ENCODE data around the gene PNPLA7. TPM values are rescaled to one million over a fixed set of nuclear protein-coding genes. Genes with fewer than 3 reads are reported as not detected.

PNPLA7 gene
- total and polyA plus RNA-seq, 5 donors: 5.5 to 13.0 (median 7.6) TPM

DNA sequence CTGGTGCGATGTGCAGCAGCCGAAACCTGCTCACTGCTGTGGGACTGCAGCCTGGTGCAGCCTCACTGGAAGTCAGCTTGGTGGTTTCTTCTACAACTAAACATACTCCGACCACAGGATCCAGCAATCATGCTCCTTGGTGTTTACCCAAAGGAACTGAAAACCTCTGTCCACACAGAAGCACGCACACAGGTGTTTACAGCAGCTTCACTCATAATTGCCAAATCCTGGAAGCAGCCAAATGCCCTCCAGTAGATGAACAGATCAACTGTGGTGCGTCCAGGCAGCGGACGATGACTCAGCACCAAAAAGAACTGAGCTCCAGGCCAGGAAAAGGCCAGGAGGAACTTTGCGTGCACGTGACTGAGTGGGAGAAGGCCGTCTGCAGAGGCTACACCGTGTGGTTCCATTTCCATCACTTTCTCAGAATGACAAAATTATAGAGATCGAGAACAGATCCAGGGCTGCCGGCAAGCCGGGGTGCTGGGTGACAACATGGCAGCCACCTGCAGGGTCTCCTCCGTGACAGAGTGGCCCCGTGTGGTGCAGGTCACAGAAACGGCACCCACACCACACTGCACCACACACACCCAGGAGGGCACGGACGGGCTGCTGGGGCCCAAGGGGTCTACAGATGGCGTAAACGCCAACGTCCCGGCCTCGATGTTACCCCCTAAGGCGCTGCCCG is 68.0 kb downstream of the PNPLA7 start:
- ATAC-seq: peak; percentile 45 to 49
- WGBS: 72% methylated on average over 26 of the region's 26 CpGs
- intact Hi-C loops (cut with DNase I): no loop called here
- no peak overlapping the region for H3K27ac ChIP-seq (ENCODE audit: low read length)
- H3K4me1 ChIP-seq (ENCODE audit: control insufficient read depth, insufficient read depth, low read length): no peaks in the 10 kb centered on the region
- peak in 2 of 3 donors; percentile 58 to 71 for DNase-seq
- H3K4me3 ChIP-seq (ENCODE audit: low read length): no peak overlapping the region
- H3K27me3 ChIP-seq (ENCODE audit: control insufficient read depth, insufficient read depth): no peaks in the 10 kb centered on the region
- no peaks in the 10 kb centered on the region for H3K9me3 ChIP-seq (ENCODE audit: control insufficient read depth, low read length)

DNA sequence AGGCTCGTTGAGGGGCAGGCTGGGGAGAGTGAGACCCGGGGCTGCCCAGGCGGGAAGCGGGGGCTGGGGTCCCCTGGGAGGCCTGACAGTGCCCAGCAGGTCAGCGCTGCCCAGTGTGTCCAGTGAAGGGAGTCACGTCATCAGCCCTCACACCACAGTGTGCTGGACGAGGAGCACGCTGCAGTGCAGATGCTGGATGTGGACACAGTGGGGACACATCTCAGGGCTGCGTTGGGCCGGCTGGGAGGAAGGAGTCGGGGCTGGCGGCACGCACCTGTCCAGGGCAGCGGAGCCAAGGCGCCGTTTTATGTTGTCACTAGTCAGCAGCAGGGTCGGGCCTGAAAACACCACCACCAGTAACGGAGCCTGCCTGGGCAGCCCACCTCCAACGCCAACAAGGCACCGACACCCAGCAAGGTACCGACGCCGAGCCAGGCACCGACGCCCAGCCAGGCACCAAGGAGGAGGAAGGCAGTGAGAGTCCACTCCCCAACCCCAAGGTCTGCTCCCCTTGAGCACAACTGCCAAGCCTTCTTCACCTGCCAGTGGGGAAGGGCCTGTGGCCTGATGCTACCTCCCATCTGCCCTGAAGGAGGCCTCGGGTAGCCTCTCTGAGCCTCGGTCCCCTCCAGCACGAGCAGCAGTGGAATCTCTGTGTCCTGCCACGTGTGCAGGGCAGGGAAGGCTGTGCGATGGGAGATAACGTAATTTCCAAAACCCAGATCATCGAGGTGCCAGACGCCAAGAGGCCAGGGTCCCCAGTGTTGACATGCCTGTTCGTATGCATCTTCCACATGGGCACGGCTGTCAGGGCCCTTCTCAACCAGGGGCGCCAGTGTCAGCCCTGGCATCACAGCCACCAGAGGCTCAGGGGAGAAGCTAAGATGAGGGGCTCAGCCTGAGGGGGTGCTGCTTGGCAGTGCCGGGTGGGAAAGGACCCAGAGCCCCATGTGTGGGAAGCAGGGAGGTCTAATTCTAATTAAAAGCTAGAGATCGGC is 69.2 kb downstream of the PNPLA7 start:
- DNase-seq: peak in 1 of 3 donors; percentile 32
- intact Hi-C loops (cut with DNase I): no loop called here
- 93% methylated on average over 38 of the region's 38 CpGs for WGBS
- no peak overlapping the region for H3K27ac ChIP-seq (ENCODE audit: low read length)
- no peak overlapping the region for H3K4me3 ChIP-seq (ENCODE audit: low read length)
- no peaks in the 10 kb centered on the region for H3K9me3 ChIP-seq (ENCODE audit: control insufficient read depth, low read length)
- no peak for ATAC-seq
- H3K4me1 ChIP-seq (ENCODE audit: control insufficient read depth, insufficient read depth, low read length): no peaks in the 10 kb centered on the region
- H3K27me3 ChIP-seq (ENCODE audit: control insufficient read depth, insufficient read depth): no peaks in the 10 kb centered on the region

DNA sequence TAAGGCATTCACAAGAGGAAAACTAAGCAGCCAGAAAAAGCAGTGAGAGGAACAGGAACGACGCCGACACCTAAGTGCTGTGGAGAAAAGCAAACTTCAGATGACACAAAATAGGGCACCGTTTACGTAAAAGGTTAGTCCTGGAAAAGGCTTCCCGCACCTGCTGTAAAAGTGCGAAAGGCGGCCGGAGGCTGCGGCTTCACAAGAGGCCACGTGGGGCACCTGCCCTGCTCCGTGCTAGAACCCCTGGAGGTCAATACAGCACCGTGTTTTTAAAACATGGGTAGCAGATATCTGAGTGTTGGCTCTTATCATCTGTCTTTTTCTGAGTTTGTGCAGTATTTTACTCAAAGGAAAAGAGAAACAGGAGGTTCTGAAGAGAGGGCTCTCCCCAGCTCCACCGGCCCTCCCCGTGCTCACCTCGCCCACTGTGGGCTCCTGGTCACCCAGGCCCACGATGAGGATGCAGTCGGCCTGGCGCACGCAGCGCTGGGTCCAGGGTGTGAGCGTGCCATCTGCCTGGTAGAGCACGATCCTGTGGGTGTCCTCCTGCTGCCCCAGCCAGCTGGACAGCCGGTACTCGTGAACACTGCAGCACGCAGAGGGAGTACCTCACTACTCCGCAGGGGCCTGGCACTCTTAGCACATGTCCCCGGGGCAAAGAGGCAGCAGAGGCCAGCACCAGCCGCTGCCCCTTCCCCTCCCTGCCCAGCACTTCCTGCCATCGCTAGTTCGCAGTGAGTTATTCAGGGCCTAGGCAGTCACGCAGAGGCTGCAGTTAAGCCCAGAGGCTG is 70.1 kb downstream of the PNPLA7 start:
- ATAC-seq (no peak), DNase-seq (peak in 1 of 3 donors; percentile 39)
- Histone ChIP-seq H3K4me1 (ENCODE audit: control insufficient read depth, insufficient read depth, low read length) (no peaks in the 10 kb centered on the region), H3K9me3 (ENCODE audit: control insufficient read depth, low read length) (no peaks in the 10 kb centered on the region), H3K27ac (ENCODE audit: low read length) (no peak overlapping the region), H3K27me3 (ENCODE audit: control insufficient read depth, insufficient read depth) (no peaks in the 10 kb centered on the region), H3K4me3 (ENCODE audit: low read length) (no peak overlapping the region)
- 84% methylated on average over 32 of the region's 32 CpGs for WGBS
- intact Hi-C loops (cut with DNase I): no loop called here

DNA sequence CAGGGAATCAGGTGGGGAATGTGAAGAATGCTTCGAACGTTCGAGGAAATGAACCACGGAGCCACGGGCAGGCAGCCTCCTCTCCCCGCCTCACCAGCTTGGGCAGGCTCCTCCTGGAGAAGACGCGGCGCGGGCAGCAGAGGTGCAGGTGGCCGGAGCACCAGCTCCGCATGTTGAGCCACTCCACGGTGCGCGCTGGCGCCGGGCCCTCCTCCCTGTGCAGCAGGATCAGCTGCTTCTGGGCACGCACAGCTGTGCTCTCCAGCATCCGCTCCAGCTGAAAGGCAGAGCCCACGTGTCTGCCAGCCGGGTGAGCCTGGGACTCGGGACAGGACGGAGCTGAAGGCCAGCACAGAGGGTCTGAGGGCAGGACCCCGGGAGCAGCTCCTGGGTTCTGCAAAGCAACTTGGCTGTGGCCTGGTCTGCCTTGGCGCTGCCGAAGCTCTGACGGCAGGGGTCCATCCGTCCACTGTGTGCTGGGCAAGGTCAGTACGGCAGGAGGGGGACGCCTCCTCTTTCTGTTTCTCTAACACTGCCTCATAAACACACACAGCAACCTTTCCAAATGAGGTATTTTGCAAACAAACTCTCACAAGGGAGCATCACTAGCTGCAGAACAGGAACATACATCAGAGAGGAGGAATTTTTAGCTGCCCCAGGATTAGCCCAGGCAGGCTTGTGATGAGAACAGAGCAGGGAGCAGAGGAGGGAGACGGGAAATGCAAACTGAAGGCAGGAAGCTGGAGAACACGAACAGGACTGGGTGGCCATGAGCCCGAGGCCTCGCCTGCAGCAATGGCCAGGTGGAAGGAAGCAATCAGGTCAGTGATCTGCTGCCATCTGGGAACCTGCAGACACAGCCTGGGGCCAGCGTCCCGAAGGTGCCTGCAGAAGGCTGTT is 71.0 kb downstream of the PNPLA7 start:
- no peak for ATAC-seq
- intact Hi-C loops (cut with DNase I): no loop called here
- peak in 1 of 3 donors; percentile 30 for DNase-seq

DNA sequence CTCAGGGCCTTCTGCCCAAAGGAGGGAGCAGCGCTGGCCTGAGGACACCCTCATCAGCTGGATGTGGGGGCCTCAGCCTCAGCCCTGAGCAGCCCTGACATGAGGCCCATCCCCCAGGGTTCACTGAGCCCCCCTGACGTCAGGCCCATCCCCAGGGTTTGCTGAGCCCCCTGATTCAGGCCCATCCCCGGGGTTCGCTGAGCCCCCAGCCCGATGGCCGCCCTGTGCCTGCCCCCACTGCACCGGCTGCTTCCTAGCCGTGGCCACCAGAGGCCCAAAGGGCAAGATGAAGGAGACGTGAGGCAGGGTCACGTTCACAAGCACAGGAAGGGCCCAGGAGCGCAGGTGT is 71.6 kb downstream of the PNPLA7 start:
- Histone ChIP-seq H3K27ac (ENCODE audit: low read length) (no peak overlapping the region), H3K4me1 (ENCODE audit: control insufficient read depth, insufficient read depth, low read length) (no peaks in the 10 kb centered on the region), H3K27me3 (ENCODE audit: control insufficient read depth, insufficient read depth) (no peaks in the 10 kb centered on the region), H3K4me3 (ENCODE audit: low read length) (no peak overlapping the region), H3K9me3 (ENCODE audit: control insufficient read depth, low read length) (no peaks in the 10 kb centered on the region)
- ATAC-seq (no peak), DNase-seq (peak in 2 of 3 donors; percentile 36 to 44)
- WGBS: 80% methylated on average over 11 of the region's 11 CpGs
- intact Hi-C loops (cut with DNase I): no loop called here

More for the DNA sequence above, 71.0 kb downstream of the PNPLA7 start:
- Histone ChIP-seq H3K27me3 (ENCODE audit: control insufficient read depth, insufficient read depth) (no peaks in the 10 kb centered on the region), H3K27ac (ENCODE audit: low read length) (no peak overlapping the region), H3K4me3 (ENCODE audit: low read length) (no peak overlapping the region), H3K9me3 (ENCODE audit: control insufficient read depth, low read length) (no peaks in the 10 kb centered on the region), H3K4me1 (ENCODE audit: control insufficient read depth, insufficient read depth, low read length) (no peaks in the 10 kb centered on the region)
- 69% methylated on average over 36 of the region's 36 CpGs for WGBS

DNA sequence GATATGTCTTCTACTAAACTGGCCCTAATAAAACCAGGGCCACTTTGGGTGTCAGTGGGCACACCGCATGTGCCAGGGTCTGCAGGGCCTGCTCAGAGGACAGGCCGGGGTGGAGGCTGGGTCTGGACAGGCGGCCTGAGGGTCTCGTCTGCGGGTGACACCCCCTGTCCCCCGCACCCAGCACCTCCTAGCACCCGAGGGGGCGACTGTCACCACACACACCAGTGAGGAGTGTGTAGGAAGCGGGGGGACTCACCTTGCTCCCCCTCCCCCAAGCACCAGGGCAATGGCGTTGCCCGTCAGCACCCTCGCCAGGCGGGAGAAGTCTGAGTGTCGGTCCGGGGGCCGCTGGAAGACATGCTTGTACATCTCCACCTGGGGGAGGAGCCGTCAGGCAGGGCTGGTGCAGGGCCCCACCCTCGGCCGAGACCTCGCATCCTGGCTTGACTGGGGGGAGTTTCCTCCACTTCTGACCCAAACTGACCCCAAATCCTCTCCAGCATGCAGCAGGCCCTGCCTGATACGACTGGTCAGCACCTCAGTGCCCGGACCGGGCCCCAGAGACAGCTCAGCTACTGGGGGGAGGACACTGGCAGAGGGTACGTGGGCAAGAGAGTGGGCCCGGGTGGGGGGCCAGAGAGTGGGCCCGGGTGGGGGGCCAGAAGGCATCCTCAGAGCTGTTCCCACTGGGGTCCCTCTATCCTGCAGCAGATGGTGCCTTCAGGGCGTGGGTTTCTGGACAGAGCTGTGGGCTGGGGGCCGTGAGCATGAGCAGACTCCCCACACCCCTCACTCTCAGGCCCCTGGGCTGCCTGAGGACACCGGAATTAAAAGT is 72.2 kb downstream of the PNPLA7 start:
- peak; percentile 14 to 17 for ATAC-seq
- intact Hi-C loops (cut with DNase I): no loop called here

DNA sequence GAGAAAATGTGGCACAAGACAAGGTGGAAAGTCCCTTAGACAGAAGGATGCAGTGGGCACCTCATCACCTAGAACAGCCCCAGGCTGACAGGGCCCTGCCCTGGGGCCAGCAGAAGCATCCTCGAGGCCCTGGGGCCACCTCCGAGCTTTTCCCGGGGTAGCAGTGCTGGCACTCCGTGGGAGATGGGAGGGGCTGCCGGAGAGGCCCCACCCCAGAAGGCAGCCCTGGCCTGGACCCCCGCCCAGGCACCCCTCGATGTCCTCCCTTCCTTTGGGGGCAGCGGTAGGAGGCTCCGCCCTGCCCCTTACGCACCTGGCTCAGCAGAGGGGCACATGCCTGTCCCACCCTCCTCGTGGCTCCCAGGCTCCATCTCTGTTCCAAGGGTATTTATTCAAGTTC is 73.3 kb downstream of the PNPLA7 start:
- Histone ChIP-seq H3K27me3 (ENCODE audit: control insufficient read depth, insufficient read depth) (no peaks in the 10 kb centered on the region), H3K4me3 (ENCODE audit: low read length) (no peak overlapping the region), H3K4me1 (ENCODE audit: control insufficient read depth, insufficient read depth, low read length) (no peaks in the 10 kb centered on the region), H3K9me3 (ENCODE audit: control insufficient read depth, low read length) (no peaks in the 10 kb centered on the region), H3K27ac (ENCODE audit: low read length) (no peak overlapping the region)
- ATAC-seq (no peak), DNase-seq (peak in 1 of 3 donors; percentile 13)
- 90% methylated on average over 11 of the region's 11 CpGs for WGBS
- intact Hi-C loops (cut with DNase I): no loop called here

More for the DNA sequence above, 72.2 kb downstream of the PNPLA7 start:
- Histone ChIP-seq H3K4me1 (ENCODE audit: control insufficient read depth, insufficient read depth, low read length) (no peaks in the 10 kb centered on the region), H3K27ac (ENCODE audit: low read length) (no peak overlapping the region), H3K9me3 (ENCODE audit: control insufficient read depth, low read length) (no peaks in the 10 kb centered on the region), H3K4me3 (ENCODE audit: low read length) (no peak overlapping the region), H3K27me3 (ENCODE audit: control insufficient read depth, insufficient read depth) (no peaks in the 10 kb centered on the region)
- 79% methylated on average over 29 of the region's 29 CpGs for WGBS
- peak in 2 of 3 donors; percentile 45 to 47 for DNase-seq

DNA sequence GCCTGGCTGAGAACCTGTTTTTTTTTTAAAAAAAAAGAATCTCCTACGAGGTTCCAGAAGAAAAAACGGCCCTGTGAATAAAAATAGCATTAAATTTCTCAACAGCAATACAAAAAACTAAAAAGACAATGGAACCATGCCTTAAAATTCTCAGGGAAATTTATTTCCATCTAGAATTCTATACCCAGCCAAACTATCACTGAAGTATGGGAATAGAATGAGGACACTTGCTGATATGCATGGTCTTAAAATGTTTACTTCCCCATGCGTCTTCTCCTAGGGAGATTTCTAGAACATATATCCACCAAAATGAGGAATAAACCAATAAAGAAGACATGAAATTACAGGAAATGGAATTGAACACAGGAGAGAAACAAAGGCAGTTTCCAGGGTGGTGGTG is 74.5 kb downstream of the PNPLA7 start:
- Histone ChIP-seq H3K4me3 (ENCODE audit: low read length) (no peak overlapping the region), H3K4me1 (ENCODE audit: control insufficient read depth, insufficient read depth, low read length) (no peaks in the 10 kb centered on the region), H3K9me3 (ENCODE audit: control insufficient read depth, low read length) (no peaks in the 10 kb centered on the region), H3K27ac (ENCODE audit: low read length) (no peak overlapping the region), H3K27me3 (ENCODE audit: control insufficient read depth, insufficient read depth) (no peaks in the 10 kb centered on the region)
- no peak for DNase-seq
- 83% methylated on average over 3 of the region's 3 CpGs for WGBS
- intact Hi-C loops (cut with DNase I): no loop called here
- no peak for ATAC-seq

DNA sequence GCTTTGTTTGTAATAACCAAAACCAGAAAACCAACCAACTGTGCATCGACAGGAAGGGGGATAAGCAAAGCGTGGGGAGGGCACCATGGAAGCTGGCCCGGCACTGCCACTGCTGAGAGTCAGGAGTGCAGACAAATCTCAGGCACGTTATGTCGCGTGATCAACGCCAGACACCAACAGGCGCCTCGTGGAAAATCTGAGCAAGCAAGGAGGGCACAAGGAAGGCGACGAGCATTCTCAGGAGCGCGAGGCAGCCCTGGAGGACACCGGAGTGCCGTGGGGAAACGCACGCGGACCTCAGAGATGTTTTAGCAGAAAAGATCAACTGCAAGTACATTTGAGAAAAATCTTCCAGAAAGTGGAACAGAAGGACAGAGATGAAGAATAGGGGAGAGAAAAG is 75.9 kb downstream of the PNPLA7 start:
- no peaks in the 10 kb centered on the region for H3K9me3 ChIP-seq (ENCODE audit: control insufficient read depth, low read length)
- intact Hi-C loops (cut with DNase I): no loop called here
- no peaks in the 10 kb centered on the region for H3K4me1 ChIP-seq (ENCODE audit: control insufficient read depth, insufficient read depth, low read length)
- 92% methylated on average over 18 of the region's 18 CpGs for WGBS
- ATAC-seq: no peak
- DNase-seq: peak in 2 of 3 donors; percentile 18 to 29
- no peaks in the 10 kb centered on the region for H3K27me3 ChIP-seq (ENCODE audit: control insufficient read depth, insufficient read depth)
- no peak overlapping the region for H3K27ac ChIP-seq (ENCODE audit: low read length)
- H3K4me3 ChIP-seq (ENCODE audit: low read length): no peak overlapping the region
